Stimulated activated CD8-positive, alpha-beta memory T cell treated with anti-CD3 and anti-CD28 coated beads, Interleukin-15, amount 100 ng/mL, for 1 hour (primary cell): ENCODE data around the gene MAPKAPK3.

ENCODE experiments used
- DNase-seq: peaks from one replicate; pipeline ENCODE4 v3.0.0-alpha.2; 2020; ENCODE audit warnings: low read depth

Gene MAPKAPK3

DNA sequence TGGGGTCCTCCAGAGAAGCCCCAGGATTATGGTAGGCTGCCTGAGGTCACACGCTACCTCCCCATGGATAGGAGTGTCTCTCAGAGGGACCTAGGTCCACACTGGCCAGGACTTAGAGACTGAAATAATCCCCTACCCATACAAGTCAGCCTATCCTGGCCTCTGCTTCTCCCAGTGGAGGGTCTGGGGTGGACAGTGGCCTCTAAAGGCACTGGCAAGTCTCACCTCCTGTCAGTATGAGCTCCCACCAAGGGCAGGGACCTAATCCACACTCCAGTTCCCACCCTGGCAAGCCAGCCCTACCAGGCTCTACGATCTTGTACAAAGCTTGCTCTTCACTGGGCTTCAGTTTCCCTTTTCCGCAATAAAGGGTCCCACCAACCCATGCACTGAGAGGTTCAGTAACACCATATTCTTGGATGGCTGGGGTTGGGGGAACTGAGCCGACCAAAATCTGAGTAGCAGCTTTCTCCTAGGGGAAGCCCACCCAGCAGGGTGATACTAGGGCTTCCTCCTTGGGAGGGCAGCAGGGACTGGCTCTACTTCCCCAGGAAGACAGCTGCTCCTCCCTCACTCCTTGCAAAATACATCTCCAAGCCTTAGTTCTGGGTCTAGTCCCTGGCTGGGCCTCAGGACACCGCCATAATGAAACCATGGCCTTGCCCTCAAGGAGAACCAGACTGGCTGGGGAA, 7.7 kb upstream of the MAPKAPK3 start:
- DNase-seq, result no peak

DNA sequence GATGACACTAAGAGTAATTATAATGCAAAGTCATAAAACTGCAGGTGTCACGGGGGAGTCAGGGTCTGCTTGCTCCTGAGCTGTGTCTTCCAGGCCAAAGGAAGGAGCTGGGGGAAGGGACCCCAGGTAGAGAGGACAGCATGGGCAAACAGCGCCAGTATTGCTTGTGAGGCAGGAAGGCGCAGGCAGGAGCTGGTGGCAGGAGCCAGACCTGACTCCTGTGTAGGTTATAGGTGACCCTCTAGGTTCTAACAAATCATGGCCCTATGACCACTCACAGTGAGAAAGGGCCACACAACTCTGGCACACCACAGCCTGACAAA, 7.2 kb upstream of the MAPKAPK3 start:
- no peak for DNase-seq

DNA sequence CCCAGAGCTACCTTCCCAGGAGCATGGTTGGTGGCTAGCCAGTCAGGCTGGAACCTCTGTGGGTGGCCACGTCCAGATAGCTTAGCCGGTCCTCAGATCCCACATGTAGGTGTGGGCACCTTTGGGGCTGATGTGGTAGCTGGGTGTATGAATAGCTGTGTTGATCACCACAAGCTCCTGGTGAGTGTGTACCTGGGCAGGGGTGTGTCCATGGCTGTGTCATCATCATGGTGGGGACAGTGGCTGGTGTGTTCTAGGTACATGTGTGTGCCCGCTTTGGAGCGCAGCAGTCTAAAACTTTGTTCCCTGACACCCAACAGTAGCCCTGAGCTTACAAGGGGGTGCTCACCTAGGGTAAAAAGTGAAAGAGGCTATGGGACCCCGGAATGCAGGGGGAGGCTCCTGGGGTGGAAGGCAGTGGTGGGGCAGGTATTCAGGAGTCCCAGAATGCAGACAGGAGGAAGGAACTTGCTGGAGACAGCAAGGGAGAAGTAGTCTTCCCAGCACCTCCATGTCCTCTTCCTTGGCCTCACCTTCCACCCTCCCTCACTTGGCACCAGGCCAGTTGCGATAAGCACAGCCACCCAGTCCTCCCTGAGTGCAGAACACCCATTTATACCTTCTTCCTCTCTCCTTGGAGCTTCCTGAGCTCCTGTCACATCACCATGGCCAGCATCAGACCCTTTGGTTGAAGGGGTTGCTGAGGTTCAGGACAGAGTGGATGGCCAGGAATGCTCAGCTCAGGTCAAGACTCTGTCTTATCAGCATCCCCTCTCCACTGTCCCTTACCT, 6.6 kb upstream of the MAPKAPK3 start:
- no peak for DNase-seq

DNA sequence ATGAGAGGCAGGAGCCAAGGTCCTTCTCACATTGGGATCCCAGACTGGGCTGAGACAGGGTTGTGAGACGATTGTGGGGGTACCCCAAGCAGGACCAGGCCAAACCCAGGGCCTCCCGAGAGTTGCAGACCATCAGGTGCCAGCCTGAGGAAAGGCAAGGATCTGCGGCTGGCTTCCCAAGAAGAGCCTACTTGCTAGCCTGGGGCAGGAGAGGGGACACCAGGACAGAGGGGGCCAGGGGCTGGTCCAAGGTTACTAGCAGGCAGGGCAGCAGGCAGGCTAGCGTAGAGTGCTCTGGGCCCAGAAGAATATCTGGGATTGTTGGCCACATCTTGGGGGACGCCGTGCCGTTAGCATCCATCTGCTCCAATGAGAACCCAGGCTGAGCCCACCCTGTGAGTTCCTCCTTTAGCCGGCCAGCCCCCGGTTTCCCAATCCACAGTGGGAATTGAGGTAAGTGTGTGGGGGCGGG, 5.9 kb upstream of the MAPKAPK3 start:
- no peak for DNase-seq

DNA sequence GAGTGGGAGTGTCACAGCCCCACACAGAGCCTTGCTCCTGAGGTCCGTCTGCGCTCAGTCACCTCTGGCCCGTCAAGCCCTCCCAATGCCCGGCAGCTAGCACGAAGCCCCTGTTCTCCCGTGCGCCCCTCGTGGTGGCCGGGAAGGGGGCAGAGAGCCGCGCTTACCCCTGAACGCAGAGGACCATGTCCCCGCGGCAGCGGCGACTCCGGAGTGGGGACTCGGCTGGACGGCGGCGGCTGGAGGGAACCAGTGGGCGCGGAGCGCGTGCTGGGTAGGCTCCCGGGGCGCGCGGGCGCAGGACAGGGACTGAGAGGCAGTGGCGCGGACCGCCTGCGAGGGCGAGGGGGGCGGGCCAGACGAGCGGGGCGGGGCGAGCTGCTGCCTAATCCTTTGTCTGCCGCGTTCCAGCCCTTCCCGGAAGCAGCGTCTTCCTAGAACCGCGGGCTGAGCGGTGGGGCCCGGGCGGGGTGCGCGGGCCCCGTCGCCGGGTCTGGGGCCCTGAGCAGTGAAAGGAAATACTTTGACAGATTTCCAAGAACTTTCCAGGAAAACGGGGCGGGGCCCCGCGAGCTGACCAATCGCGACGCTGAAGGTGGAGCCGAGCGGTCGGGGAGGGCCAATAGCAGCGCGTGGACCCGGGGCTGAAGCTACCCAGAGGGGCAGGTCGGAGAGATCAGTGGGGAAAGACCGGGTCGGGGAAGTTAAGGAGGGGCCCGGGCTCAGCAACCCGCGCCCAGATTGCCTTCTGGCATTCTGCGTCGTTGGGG, 5.3 kb upstream of the MAPKAPK3 start, which contains the start of gene CISH:
TSS of gene CISH (minus strand) at position 311 of the 770 bp plus-strand sequence. CDS start at position 187, 124 bp downstream.
- DNase-seq, result peak; percentile 96

DNA sequence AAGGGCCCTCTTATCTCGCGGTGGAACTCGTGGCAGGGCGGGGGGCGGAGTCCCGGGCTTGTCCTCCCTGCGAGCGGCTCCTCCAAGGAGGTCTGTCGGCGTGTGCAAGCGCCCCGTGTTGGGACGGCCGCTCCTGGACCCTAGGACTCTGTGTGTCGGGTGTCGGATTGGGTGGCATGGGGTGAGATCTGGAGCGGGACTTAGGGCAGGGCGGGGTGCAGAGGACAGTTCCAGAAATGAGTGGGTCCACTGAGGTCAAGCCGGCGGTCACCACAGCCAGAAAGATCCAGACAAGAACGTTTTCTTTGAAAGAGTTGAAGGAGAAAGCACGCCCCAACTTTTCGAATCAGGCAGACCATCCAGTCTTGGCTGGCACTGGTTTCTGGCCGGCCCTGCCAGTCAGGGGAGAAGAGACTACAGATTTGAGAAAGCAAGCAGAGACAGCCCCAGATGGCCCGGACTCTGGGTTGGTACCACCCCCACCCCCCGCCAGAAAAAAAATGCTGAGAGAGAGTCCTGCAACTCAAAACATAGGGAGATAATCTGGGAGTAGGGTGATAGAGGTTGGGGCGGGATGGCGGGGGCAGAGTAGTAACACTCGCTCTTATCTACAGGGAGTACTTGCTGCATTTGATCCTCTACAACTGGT, 4.6 kb upstream of the MAPKAPK3 start:
- no peak for DNase-seq

DNA sequence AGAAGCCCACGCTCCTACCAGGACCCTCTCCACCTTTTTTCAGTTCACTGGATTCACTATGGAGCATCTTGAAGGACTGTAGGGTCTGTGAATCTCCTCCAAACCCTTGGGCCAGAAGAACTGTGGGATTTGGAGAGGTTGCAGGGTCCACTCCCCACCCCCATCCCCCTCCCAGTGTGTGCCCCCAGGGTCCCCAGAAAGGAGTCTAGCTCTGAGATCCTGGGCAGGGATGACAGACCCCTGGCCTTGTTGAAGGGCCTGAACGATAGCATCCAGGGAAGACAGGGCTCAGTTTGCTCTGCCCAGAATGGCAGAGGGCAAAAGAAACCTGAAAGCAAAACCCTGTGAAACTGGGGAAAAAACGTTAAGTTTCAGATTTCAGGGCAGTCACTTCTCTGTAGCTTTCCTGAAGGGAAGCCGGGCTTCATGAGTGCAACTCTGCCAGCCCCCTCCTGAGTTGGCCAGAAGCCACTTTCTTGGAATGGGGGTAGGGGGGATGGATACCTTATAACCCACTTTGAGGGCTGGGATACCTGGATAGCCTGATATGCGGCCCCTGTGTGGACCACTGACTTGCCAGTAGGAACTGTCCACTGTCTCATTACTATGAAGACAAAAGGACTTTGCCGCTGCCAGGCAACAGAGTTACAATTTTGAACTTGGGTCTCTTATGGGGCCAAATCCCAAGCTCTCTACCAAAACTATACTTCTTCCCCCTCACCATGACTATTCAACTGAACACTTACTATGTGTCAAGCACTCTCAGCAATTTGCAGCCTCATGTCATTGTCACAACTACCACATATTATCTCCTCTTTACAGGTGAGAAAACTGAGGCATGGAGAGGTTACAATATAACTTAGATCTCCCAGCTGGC, 3.7 kb upstream of the MAPKAPK3 start:
- DNase-seq, result no peak

DNA sequence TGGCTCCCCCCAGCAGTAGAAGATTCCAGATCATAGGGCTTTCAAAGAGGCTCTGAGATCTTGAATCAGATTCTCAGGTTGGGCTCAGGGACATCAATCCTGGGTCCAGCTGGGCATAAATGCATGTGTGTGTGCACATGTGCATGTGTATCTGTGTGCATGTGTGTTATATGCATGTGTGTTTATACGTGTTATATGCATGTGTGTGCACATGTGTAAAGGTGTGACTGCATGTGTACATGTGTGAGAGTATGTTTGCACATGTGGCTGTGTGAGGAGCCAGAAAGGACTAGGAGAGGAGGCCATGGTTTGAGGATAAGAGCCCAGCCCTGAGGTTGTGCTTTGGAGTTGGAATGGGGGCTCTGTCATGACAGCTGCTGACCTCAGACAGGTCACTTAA, 1.8 kb upstream of the MAPKAPK3 start:
- no peak for DNase-seq

DNA sequence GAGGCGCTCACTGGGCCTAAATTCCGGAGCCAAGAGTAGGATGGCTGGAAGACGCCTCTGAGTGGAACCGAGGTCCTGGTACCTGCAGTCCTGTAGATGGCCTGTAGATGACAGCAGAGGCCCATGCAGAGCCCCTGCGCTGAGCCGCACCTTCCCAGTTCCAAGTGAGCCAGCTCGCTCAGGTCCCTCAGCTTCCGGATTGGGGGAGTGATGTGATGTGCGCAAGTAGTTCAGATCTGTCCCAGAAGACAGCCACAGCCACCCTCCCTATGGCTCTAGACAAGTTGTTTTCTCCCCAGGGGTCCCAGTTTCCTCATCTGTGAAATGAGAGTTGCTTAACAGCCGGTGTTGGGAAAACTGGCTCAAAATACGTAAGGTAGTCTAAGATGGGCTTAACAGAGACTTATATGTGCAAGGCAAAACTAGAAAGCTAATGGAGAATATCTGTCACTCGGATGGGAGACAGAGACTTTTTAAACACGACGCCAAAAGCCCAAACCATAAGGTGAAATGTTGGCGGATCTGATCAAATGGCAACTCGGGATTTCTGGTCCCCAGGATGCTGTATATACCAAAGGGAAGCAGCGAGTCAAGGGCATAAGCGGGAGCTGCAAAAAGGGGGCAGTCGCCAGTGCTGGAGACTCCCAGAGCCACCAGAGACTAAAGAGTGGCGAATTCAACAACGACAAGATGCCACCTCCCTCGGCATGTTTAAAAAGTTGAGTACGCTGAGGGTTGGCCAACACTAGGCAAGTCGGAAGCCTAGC, 765 bp upstream of the MAPKAPK3 start:
- DNase-seq, result peak; percentile 72

DNA sequence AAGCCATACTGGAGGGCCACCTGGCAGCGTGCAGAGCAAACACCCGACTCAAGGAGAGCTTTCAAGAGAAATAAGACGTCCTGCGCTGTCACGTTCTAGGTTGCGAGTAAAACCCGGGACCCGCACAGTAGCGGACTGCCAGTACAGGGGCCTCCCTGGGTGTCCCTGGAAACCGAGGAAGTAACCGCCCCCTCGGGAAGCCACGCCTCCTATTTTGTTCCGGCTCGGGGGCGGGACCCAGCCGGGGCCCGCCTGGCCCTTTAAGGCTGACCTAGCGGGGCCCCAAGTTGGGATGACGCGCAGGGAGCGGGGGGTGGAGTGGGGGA, 218 bp upstream of the MAPKAPK3 start:
- DNase-seq, result peak; percentile 94

DNA sequence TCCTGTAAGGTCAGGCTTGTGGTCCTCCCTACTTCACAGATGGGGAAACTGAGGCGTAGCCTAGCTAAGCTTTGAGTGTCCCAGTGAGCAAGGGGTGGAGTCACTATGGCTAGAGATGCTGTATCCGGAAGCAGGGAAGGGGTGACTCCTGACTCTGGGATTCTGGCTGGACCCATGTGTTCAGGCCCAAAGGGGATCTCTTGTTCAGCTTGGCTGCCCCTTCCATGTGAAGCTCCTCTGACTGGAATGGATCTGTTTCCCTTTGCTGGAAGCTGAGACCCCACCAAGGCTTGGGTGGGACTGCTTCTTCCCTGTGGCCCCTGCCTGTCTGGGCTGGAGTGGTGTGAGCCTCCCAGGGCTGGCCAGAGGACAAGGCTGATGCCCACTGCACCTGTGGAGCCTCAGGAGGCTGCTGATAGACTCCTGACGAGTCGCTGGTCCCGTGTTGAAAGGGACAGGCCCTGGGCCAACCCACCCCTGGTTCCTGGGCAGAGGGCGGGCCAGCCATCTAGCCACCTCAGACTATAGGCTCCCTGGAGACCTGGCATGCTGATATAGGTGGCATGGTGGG, 1.0 kb downstream of the MAPKAPK3 start:
- DNase-seq, result no peak

DNA sequence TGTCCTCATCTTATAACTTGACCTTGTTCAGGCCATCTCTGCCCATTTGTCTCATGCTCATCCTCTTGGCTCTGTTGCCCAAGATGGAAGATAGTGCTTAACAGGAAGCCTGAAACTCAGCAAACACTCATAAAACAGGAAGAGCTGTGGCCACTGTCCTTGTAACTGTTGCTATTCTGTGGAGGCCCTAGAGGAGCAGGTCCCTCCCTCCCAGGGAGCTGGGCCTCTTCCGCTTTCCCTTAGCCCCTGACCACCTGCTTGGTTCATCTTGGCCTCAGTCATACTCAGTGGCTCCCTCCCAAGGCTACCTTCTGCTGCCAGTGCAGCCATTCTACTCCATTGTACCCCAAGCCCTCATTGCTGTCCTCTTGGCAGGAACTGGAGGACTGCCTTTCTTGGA, 3.5 kb downstream of the MAPKAPK3 start:
- DNase-seq, result no peak

DNA sequence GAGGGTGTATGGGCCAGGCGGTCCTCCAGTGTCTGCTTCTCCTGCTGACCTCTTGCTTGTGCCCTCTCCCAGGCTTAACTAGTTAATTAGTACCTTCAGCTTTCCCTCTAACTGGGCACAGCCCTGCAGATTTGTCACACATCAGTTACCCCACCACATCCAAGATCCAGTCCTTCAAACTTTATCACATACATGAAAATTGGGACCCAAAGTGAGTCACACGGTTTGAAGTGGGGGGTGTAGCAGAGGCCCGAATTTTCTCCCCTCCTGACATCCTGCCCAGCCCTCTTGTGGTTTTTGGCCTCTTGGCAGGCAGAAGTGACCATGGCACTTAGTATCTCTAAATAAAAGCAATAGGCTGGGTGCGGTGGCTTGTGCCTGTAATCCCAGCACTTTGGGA, 3.9 kb downstream of the MAPKAPK3 start:
- DNase-seq, result no peak

DNA sequence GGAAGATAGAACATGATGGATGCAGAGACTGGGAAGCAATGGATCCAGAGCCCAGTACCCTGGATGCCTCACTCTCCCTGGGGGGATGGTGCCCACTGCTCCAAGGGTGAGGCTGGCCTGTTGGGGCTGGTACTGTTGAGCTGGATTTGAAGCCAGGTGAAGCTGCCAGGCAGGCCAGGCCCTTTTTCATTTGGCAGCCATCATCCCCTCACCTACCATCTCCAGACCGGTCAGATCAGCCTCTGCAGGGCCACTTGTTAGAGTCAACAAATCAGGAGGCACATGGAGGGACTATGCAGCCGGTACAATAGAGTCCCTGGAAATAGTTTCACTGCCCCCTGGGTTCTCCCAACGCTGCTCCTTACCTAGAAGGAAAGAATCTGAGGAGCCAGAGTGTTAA, 5.9 kb downstream of the MAPKAPK3 start:
- no peak for DNase-seq

DNA sequence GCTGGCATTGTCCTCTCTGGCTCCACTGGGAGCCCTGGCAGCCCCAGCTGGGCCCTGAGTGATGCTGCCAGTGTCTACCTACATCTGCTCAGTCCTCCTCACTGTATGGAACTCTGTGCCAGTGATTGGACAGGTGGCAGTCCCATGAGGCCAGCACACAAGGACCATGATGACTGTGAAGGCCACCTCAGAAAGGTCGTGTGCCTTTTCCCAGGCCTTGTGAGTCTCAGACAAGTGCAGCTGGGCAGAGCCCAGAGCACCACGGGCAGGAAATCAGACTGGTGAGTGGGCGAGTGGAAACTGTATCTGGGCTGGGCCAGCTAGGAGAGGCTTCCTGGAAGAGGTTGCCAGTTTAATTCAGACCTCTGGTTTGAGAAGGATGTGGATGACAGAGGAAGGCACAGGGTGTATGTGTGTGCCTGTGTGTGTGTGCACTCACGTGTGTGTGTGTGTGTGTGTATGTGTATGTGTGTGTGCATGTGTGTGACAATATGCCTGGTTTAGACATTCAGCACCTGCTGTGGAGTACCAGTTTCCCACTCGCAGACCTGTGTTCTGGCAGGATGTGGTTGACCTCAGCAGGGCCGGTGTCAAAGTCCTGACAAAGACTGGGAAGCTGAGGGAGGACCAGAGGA, 7.0 kb downstream of the MAPKAPK3 start:
- no peak for DNase-seq

DNA sequence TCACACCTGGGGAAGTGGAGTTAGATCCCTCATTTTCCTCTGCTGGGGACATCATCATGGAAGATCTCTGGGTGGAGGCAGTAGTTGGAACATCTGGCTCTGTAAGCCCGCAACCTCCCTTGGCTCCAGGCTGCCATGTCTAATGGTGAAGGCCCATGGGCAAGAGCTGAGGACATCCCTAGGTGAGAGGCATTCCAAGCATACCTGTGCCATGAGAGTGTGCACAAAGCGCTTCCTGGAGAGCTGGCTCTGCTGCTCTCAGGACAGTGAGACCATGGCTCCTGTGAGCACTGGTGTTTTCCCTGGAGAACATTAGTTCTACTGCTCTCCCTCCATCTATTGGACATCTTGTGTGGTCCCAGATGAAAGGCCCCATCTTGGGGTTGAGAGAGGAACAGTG, 7.7 kb downstream of the MAPKAPK3 start:
- DNase-seq, result no peak

DNA sequence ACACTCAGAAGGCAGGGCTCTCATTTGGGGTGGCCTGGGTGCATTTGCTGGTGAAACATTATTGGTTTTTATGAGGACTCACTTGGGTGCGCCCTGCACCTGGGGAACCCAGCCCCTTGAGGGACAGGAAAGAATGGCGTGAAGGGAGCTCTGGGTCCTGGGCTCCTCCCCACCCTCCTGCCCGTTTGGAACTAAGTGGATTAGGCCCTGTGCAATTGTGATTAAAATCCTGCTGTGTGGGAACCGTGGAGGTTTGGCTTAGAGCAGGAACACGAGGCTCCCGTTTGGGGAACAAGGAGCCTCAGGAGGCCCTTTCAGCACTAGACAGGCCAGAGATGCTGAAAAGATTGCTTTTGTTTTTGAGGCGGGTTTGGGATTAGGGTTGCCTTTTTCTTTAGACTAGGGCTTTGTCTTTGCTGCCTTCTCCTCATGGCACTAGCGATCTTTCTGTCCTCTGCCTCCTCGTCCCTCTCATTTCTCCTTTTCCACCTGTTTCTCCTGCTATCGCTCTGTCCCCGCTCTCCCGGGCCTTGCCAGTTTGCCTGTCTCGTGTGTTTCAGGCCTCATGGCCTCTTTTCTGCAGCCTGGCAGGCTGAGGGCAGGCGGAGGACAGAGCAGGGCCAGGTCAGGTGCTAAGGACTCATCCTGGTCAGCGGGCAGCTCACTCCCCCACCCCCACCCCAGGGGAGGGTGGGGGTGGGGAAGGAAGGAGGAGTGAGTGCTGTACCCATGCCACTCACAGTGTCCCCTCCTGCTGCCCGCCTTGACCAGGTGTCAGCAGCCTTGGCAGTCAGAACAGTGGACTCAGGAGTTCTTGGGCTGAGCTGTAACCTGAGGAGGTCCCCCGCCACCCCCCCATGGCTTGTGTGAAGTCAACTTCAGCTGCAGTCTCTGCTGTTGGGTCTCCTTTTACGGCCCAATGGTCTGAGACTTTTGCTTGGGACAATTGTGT, 8.6 kb downstream of the MAPKAPK3 start:
- no peak for DNase-seq

DNA sequence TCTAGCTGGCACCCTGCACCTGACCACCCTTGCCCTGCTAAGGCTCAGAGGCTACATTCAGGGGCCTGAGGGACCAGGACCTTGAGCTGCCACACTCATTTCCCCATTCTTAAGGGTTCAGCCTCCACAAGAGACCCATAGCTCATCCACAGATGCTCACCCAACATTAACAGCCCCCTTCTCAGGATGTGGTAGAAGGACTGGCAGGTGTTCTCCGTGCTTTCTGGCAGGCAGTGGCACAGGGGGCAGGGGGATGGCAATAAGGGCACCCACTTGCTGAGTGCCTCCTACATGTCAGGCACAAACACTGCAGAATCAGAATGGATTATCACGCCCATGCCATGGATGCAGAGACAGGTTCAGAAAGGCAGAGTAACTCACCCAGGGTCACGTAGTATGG, 9.4 kb downstream of the MAPKAPK3 start:
- DNase-seq, result no peak
